SK-N-SH treated with all-trans-retinoic acid at 6 μM for 48 hours (cell line): ENCODE results near the gene DGCR2.

Experiments used
- ESRRG ChIP-seq: fragments of 250-450 bp; sonication (Bioruptor Pico); IDR thresholded peaks from 2 replicates; pipeline ENCODE4 v1.6.1; 2021; ENCODE audit warnings: mild to moderate bottlenecking
- PPARA ChIP-seq: fragments of 250-450 bp; sonication (Bioruptor Pico); IDR thresholded peaks from 2 replicates; pipeline ENCODE4 v1.5.0; 2020; ENCODE audit warnings: mild to moderate bottlenecking, borderline replicate concordance
- RARB ChIP-seq: fragments of 250-450 bp; sonication (Bioruptor Pico); IDR thresholded peaks from 2 replicates; pipeline ENCODE4 v1.8.0; 2021; ENCODE audit warnings: mild to moderate bottlenecking, moderate library complexity
- TOX ChIP-seq: fragments of 250-450 bp; sonication (Bioruptor Pico); IDR thresholded peaks from 2 replicates; pipeline ENCODE4 v1.8.0; 2021; ENCODE audit warnings: mild to moderate bottlenecking, moderate library complexity, borderline replicate concordance
- ZFP3 ChIP-seq: fragments of 250-450 bp; sonication (Bioruptor Pico); IDR thresholded peaks from 2 replicates; pipeline ENCODE4 v1.5.0; 2020; ENCODE audit warnings: mild to moderate bottlenecking, moderate library complexity
- ZFP30 ChIP-seq: fragments of 450-650 bp; formaldehyde crosslinking; IDR thresholded peaks from 2 replicates; pipeline ENCODE4 v1.5.0; 2022; ENCODE audit warnings: mild to moderate bottlenecking, moderate library complexity
- TF ChIP-seq, protein P1 (sequence below): fragments of 250-450 bp; sonication (Bioruptor Pico); IDR thresholded peaks from 2 replicates; pipeline ENCODE4 v1.5.1; 2020; ENCODE audit warnings: low read depth, mild to moderate bottlenecking, moderate library complexity

DNA sequence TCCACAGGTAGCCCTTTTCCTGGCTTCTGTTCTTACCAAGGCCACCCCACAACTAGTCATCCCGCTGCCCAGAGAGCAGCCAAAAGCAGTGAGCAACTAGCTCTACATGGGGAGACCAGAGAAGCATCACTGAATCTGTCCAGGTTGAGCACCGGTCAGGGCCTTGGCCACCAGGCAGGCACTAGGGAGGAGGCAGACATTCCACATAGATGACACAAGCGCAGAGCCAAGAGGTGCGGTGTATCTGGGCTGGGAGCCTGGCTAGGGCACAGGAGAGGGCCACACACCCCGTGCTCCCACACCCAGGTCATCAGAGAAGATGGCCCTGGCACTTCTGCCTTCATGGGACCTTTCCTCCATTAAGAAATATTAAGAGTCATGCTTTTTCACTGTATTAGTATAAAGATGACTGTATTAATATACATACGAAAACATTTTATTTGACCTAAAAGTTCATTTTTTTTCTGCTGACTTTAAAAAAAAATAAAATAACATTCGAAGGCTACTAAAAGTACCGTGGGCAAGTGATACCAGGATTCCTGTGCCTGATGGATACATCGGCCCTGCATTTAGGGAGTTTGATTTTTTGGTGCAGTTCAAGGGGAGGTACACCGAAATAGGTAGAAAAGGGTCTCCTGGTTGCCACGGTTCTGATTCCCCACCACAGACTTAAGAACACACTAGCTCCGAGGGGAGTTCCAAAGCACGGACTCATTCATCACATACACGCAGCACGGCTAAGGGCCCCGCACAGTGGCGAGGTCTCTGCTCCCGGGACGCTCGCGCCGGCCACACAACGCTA lies 1.2 kb downstream of the DGCR2 start:
- TF ChIP-seq ZFP3 (CRISPR knock-in tag): no peak
- TF ChIP-seq RARB (CRISPR knock-in tag): no peak
- TF ChIP-seq, protein P1, sequence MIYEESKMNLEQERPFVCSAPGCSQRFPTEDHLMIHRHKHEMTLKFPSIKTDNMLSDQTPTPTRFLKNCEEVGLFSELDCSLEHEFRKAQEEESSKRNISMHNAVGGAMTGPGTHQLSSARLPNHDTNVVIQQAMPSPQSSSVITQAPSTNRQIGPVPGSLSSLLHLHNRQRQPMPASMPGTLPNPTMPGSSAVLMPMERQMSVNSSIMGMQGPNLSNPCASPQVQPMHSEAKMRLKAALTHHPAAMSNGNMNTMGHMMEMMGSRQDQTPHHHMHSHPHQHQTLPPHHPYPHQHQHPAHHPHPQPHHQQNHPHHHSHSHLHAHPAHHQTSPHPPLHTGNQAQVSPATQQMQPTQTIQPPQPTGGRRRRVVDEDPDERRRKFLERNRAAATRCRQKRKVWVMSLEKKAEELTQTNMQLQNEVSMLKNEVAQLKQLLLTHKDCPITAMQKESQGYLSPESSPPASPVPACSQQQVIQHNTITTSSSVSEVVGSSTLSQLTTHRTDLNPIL (CRISPR knock-in tag): no peak
- TF ChIP-seq ZFP30 (CRISPR knock-in tag): no peak
- TF ChIP-seq TOX (CRISPR knock-in tag): no peak
- no peak for TF ChIP-seq ESRRG
- no peak for TF ChIP-seq PPARA (CRISPR knock-in tag)
